ENCODE results near the gene PIM1. TPM values are rescaled to one million over a fixed set of nuclear protein-coding genes. Genes with fewer than 3 reads are reported as not detected.
"Not testable (repeated sequence)": the region's sequence is repeated elsewhere in the genome, so short reads cannot be mapped to it uniquely, and the experiment has no call there.

The PIM1 gene
- total and polyA plus RNA-seq, 8 donors: 13.1 to 89.8 (median 20.9) TPM

GRCh38 chr6:37177935-37178517, 8.1 kb downstream of the PIM1 start:
- peak overlapping the region in 1 of 2 donors; percentile 97 for H3K27ac ChIP-seq
- H3K9me3 ChIP-seq: no peaks in the 10 kb centered on the region
- no peaks in the 10 kb centered on the region for H3K27me3 ChIP-seq
- H3K36me3 ChIP-seq: peaks cover 3 to 36% of the 10 kb centered on the region in 2 donors
- no peak for ATAC-seq
- TF ChIP-seq CTCF (IDR thresholded peaks at IDR 0.05): no peak
- H3K4me3 ChIP-seq: no peak overlapping the region
- peaks cover 5 to 88% of the 10 kb centered on the region in 2 donors for H3K4me1 ChIP-seq
- intact Hi-C loops (cut with DNase I): loop anchor here (10.0 kb wide), 2 partner anchors 123 to 153 kb away; no protein-coding TSS in a partner anchor
- no peak for DNase-seq

GRCh38 chr6:37180075-37180474, 10.1 kb downstream of the PIM1 start:
- Histone ChIP-seq H3K4me3 (no peak overlapping the region), H3K27me3 (no peaks in the 10 kb centered on the region), H3K27ac (no peak overlapping the region), H3K9me3 (no peaks in the 10 kb centered on the region), H3K36me3 (peaks cover 3 to 15% of the 10 kb centered on the region in 2 donors), H3K4me1 (peaks cover 5 to 88% of the 10 kb centered on the region in 2 donors)
- DNase-seq: no peak
- no peak for TF ChIP-seq CTCF (IDR thresholded peaks at IDR 0.05)
- intact Hi-C loops (cut with DNase I): no loop called here
- ATAC-seq: no peak

GRCh38 chr6:37180610-37181009, 10.7 kb downstream of the PIM1 start:
- H3K4me1 ChIP-seq: peaks cover 5 to 88% of the 10 kb centered on the region in 2 donors
- DNase-seq; intact Hi-C loops (cut with DNase I); ATAC-seq; H3K36me3 ChIP-seq; H3K4me3 ChIP-seq; H3K27me3 ChIP-seq; H3K9me3 ChIP-seq; H3K27ac ChIP-seq: not testable (repeated sequence)

DNA sequence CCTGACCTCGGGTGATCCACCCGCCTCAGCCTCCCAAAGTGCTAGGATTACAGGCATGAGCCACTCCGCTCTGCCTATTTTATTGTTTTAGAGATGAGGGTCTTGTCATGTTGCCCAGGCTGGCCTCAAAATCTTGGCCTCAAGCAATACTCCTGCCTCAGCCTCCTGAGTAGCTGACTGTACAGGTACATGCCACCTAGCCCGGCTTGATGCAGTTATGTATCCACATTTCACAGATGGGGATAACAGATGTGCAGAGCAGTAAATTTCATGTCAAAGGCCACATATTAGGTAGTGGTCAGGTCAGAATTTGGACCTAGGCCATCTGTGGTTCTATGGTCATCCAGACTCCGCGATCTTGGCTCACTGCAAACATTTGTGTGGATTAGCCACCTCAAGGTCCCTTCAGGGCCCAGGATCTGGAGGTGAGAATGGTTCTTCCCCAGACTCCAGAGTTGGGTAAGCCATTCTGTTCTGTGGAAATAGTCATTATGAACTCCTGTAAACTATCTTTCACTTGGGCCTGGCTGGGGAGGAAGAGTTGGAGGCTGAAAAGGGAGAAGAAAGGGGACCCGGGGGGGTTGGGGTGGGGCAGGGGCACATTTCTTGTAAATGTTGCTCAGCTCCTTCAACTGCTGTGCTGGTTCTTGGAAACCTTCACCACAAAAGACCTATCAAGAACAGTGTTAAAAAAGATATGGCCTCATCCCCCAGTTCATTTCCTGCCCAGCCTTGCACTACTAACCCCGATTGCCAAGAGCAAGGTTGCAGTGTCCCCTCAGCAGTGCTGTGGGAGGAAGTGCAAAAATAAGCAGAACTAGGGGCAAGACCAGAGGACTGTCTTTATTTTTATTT, 13.0 kb downstream of the PIM1 start:
- ATAC-seq: peak; percentile 85
- no peaks in the 10 kb centered on the region for H3K36me3 ChIP-seq
- no peak overlapping the region for H3K4me3 ChIP-seq
- peaks cover 5 to 88% of the 10 kb centered on the region in 2 donors for H3K4me1 ChIP-seq
- intact Hi-C loops (cut with DNase I): no loop called here
- peak overlapping the region; percentile 51 to 93 for H3K27ac ChIP-seq
- H3K9me3 ChIP-seq: no peaks in the 10 kb centered on the region
- H3K27me3 ChIP-seq: no peaks in the 10 kb centered on the region
- DNase-seq: peak in 1 of 4 donors; percentile 72
- TF ChIP-seq CTCF (IDR thresholded peaks at IDR 0.05): no peak

GRCh38 chr6:37185949-37186720, 16.2 kb downstream of the PIM1 start:
- DNase-seq; intact Hi-C loops (cut with DNase I); H3K27me3 ChIP-seq; H3K9me3 ChIP-seq; H3K4me3 ChIP-seq; H3K36me3 ChIP-seq: not testable (repeated sequence)
- Histone ChIP-seq H3K4me1 (peaks cover 5 to 100% of the 10 kb centered on the region in 2 donors), H3K27ac (peak overlapping the region in 1 of 2 donors; percentile 93)
- ATAC-seq: peak; percentile 19

All from left lung (tissue), 10 donors.